Neuronal stem cell (in vitro differentiated cells): ENCODE results near the gene CCDC159. TPM values are rescaled to one million over a fixed set of nuclear protein-coding genes. Genes with fewer than 3 reads are reported as not detected.
A peak's percentile ranks its signal among the peaks of the same experiment; 100 is the strongest.

ENCODE experiments used
- DNase-seq: peaks from one replicate; pipeline ENCODE4 v3.0.0-alpha.2; 2013; ENCODE audit warnings: low spot score
- H2AFZ ChIP-seq: one replicate; pipeline ENCODE4 v1.6.1; 2013; ENCODE audit warnings: mild to moderate bottlenecking, low read length, inconsistent platforms
- H2AK5ac ChIP-seq: 2 replicates; pipeline ENCODE4 v1.6.1; 2013; ENCODE audit warnings: low read depth, mild to moderate bottlenecking, inconsistent platforms, low read length, moderate library complexity, mixed read lengths
- H2BK120ac ChIP-seq: 2 replicates; pipeline ENCODE4 v1.6.1; 2013; ENCODE audit warnings: low read depth, mild to moderate bottlenecking, inconsistent platforms, low read length, moderate library complexity, mixed read lengths
- H2BK12ac ChIP-seq: one replicate; pipeline ENCODE4 v1.6.1; 2013; ENCODE audit warnings: low read length, inconsistent platforms
- H2BK15ac ChIP-seq: 2 replicates; pipeline ENCODE4 v1.6.1; 2013; ENCODE audit warnings: mild to moderate bottlenecking, low read length, inconsistent platforms, mixed read lengths
- H2BK5ac ChIP-seq: one replicate; pipeline ENCODE4 v1.6.1; 2013; ENCODE audit warnings: inconsistent platforms, mild to moderate bottlenecking, low read length, moderate library complexity
- H3K14ac ChIP-seq: one replicate; pipeline ENCODE4 v1.6.1; 2013; ENCODE audit warnings: low read length, inconsistent platforms
- H3K18ac ChIP-seq: 2 replicates; pipeline ENCODE4 v1.6.1; 2013; ENCODE audit warnings: low read length, inconsistent platforms
- H3K23ac ChIP-seq: 2 replicates; pipeline ENCODE4 v1.6.1; 2013; ENCODE audit warnings: low read depth, mild to moderate bottlenecking, mixed read lengths, low read length, inconsistent platforms; ENCODE audit not compliant: poor library complexity
- H3K27ac ChIP-seq: replicated peaks from 3 replicates; pipeline ENCODE4 v1.5.1; 2013; ENCODE audit warnings: low read length, inconsistent platforms
- H3K27me3 ChIP-seq, 3 experiments: 2 replicates each; pipeline ENCODE4 v1.6.1; 2013; ENCODE audit warnings: low read length in 3 of 3, mild to moderate bottlenecking in 2 of 3, inconsistent platforms in 1 of 3, low read depth in 1 of 3, mixed read lengths in 1 of 3, moderate library complexity in 1 of 3; ENCODE audit not compliant: control insufficient read depth in 3 of 3, insufficient read depth in 3 of 3
- H3K36me3 ChIP-seq, 2 donors: replicated peaks in 1 of 2; 2 replicates each; pipeline ENCODE4 v1.6.1; 2013; ENCODE audit warnings: low read length in 2 of 2; ENCODE audit not compliant: control insufficient read depth in 2 of 2, insufficient read depth in 2 of 2
- H3K4ac ChIP-seq: 2 replicates; pipeline ENCODE4 v1.6.1; 2013; ENCODE audit warnings: inconsistent platforms, mild to moderate bottlenecking, low read length, moderate library complexity
- H3K4me1 ChIP-seq, 2 donors: 1 replicate in 1 of 2; 2 replicates in 1 of 2; pipeline ENCODE4 v1.6.1; 2013; ENCODE audit warnings: low read length in 2 of 2, low read depth in 1 of 2; ENCODE audit not compliant: control insufficient read depth in 2 of 2, insufficient read depth in 1 of 2
- H3K4me2 ChIP-seq: one replicate; pipeline ENCODE4 v1.6.1; 2013; ENCODE audit warnings: mild to moderate bottlenecking, low read length, inconsistent platforms; ENCODE audit not compliant: insufficient read depth, poor library complexity, severe bottlenecking
- H3K4me3 ChIP-seq, 2 donors: 2 replicates each; pipeline ENCODE4 v1.5.1; 2013; ENCODE audit warnings: low read length in 2 of 2, mild to moderate bottlenecking in 2 of 2, inconsistent platforms in 1 of 2, moderate library complexity in 1 of 2
- H3K79me1 ChIP-seq: one replicate; pipeline ENCODE4 v1.6.1; 2013; ENCODE audit warnings: low read depth, mild to moderate bottlenecking, inconsistent platforms, low read length, moderate library complexity
- H3K9ac ChIP-seq: one replicate; pipeline ENCODE4 v1.6.1; 2013; ENCODE audit warnings: mild to moderate bottlenecking, low read depth, low read length, inconsistent platforms; ENCODE audit not compliant: poor library complexity
- H3K9me3 ChIP-seq, 2 donors: replicated peaks in 1 of 2; 2 replicates each; pipeline versions ENCODE3 to v1.6.1; 2013; ENCODE audit warnings: low read length in 2 of 2, mild to moderate bottlenecking in 2 of 2, inconsistent platforms in 1 of 2, low read depth in 1 of 2, mixed read lengths in 1 of 2, moderate library complexity in 1 of 2; ENCODE audit not compliant: control insufficient read depth in 2 of 2, insufficient read depth in 1 of 2
- H4K8ac ChIP-seq: one replicate; pipeline ENCODE4 v1.6.1; 2013; ENCODE audit warnings: low read depth, mild to moderate bottlenecking, inconsistent platforms, low read length, moderate library complexity
- H4K91ac ChIP-seq: one replicate; pipeline ENCODE4 v1.6.1; 2013; ENCODE audit warnings: low read length, low read depth, mild to moderate bottlenecking, inconsistent platforms; ENCODE audit not compliant: poor library complexity
- WGBS, 2 donors: extraction: QIAGEN DNeasy Blood & Tissue Kit; methylation state at CpG; one replicate each; pipeline ENCODE4 v1.1.7; 2013; ENCODE audit warnings: missing lambda C conversion rate in 2 of 2, mixed read lengths in 1 of 2; ENCODE audit not compliant: insufficient read length in 2 of 2, insufficient replicate concordance in 1 of 2; ENCODE audit errors: extremely low coverage in 2 of 2; 5-methylcytosine and 5-hydroxymethylcytosine counted together
- polyA plus RNA-seq, 2 experiments: library from polyadenylated mRNA; stranded (reverse); fragments of 200-250 nt; gene quantifications; one replicate each; pipeline ENCODE4 v1.2.3, GENCODE V29; 2013

The CCDC159 gene, protein sequence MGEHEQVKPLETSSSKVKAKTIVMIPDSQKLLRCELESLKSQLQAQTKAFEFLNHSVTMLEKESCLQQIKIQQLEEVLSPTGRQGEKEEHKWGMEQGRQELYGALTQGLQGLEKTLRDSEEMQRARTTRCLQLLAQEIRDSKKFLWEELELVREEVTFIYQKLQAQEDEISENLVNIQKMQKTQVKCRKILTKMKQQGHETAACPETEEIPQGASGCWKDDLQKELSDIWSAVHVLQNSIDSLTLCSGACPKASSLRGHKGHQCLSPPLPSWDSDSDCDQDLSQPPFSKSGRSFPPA
- polyA plus RNA-seq (2013, experiment 1 of 2): 5.4 TPM
- polyA plus RNA-seq (2013, experiment 2 of 2): 4.5 TPM

DNA sequence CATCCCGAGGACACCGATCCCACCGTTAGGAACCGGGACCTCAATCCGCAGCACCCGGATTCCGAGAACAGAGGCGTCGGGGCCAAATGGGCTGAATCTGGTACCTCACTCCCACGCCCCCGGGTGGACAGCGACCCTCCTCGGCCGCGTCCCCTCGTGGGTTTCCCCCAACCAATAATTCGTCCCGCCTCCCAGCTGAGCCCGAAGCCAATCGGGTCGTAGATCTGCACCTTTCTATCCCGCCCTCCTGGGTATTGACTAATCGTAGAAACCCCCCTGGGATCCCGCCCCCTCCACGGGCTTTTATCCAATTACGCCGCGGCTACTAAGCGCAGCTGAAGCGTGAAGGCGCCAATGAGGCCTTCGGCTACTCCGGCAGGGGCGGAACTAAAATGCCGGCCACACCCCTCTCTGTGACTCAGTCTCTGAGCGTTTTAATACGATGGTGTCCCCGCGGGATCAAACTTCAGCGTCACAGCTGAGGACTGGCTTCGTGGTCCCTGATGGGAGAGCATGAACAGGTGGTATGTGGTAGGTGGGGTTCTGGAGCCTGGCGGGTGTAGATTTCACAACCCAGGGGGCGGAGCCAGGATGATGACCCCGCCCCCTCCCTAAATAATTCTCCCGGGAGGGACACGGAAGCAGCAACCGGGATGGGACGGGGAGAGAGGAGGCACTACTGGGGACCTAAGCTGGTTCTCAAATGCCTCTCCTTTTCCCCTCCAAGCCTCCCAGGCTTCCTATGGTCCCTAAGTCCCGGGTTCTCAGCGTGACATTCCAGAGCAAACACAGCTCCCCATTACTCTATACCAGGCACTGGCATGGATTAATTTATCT lies at the start of gene CCDC159, which contains the start of gene TMEM205:
Gene CCDC159, plus strand, starts transcription at position 416 of the 837 bp plus-strand sequence. Its CDS starts 88 bp downstream, at position 504.
Gene TMEM205, minus strand, starts transcription at position 165 of the 837 bp plus-strand sequence. CDS start 649 bp downstream, outside the sequence.
- H2AK5ac ChIP-seq: no peak within 1 kb of the TSS
- H3K36me3 ChIP-seq: peaks cover 2 to 5% of the 10 kb centered on the region in 2 donors
- H3K27ac ChIP-seq: peak within 1 kb of the TSS; percentile 64
- peak within 1 kb of the TSS; percentile 58 to 89 for H3K4me3 ChIP-seq
- H3K9me3 ChIP-seq: peaks cover 8 to 12% of the 10 kb centered on the region in 2 donors
- H2BK120ac ChIP-seq: no peak within 1 kb of the TSS
- H3K4me1 ChIP-seq: peaks cover 8 to 9% of the 10 kb centered on the region in 2 donors
- H2BK12ac ChIP-seq: peak within 1 kb of the TSS; percentile 50
- H3K23ac ChIP-seq: no peak within 1 kb of the TSS
- H3K14ac ChIP-seq: no peak within 1 kb of the TSS
- no peak within 1 kb of the TSS for H2BK15ac ChIP-seq
- peak within 1 kb of the TSS; percentile 89 for H2AFZ ChIP-seq
- H4K8ac ChIP-seq: no peak within 1 kb of the TSS
- H3K18ac ChIP-seq: peak within 1 kb of the TSS; percentile 93
- H3K4me2 ChIP-seq: peak within 1 kb of the TSS; percentile 56
- no peaks in the 10 kb centered on the region for H3K79me1 ChIP-seq
- H3K4ac ChIP-seq: no peak within 1 kb of the TSS
- no peaks in the 10 kb centered on the region for H3K27me3 ChIP-seq
- peak; percentile 98 for DNase-seq
- no peak within 1 kb of the TSS for H2BK5ac ChIP-seq
- H4K91ac ChIP-seq: no peak within 1 kb of the TSS
- WGBS, 2 donors: no CpG with 5 or more reads among the region's 50 CpGs
- H3K9ac ChIP-seq: peak within 1 kb of the TSS; percentile 77

DNA sequence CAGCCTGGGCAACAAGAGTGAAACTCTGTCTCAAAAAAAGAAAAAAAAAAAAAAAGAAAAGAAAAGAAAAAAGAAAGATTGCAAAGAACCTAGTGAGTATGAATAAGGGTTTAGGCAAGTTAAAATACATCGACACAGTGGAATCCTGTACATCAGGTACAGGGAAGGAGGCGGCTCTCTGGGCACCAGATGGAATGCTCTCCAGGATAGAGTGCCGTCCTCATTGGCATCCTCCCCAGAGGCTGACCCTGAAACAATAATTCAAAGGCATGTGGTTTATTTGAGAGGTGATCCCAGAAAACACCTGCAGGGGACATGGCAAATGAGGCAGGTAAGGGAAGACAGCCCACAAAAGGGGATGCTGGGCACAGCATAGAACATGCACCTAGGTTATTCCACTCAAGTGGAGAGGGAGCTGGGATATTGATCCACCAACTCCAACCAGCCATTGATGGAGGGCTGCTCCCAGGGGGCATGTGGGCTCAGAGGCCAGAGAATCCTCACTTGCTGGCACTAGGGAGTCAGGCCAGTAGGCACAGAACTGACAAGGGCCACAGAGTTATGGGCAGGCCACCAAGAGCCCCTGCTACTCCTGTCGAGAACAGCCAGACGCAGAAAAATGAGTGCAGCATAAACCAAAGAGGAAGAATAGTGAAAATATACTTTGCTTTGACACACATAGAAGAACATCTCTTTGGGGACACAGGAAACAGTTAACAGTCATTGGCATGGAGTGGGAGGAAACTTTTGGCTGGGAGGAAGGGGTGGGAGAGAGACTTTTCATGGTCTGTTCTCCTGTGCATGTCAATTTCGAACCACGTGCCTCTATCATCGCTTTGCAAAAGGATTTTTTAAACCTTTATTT lies 46.1 kb upstream of the CCDC159 start:
- Histone ChIP-seq H3K4me3 (no peak overlapping the region), H4K8ac (no peak overlapping the region), H2BK15ac (no peak overlapping the region), H2BK12ac (no peak overlapping the region), H3K9ac (no peak overlapping the region), H2BK5ac (no peak overlapping the region), H3K23ac (no peak overlapping the region), H2AK5ac (no peak overlapping the region), H3K27ac (no peak overlapping the region), H3K14ac (no peak overlapping the region), H4K91ac (no peak overlapping the region), H2AFZ (no peak overlapping the region), H3K27me3 (peaks cover 0 to 13% (median 2%) of the 10 kb centered on the region in 3 experiments), H3K4me2 (no peak overlapping the region), H3K4ac (no peak overlapping the region), H3K4me1 (no peaks in the 10 kb centered on the region), H2BK120ac (no peak overlapping the region), H3K9me3 (peaks cover 2 to 3% of the 10 kb centered on the region in 2 donors), H3K18ac (no peak overlapping the region), H3K36me3 (no peaks in the 10 kb centered on the region), H3K79me1 (no peaks in the 10 kb centered on the region)
- DNase-seq: no peak
- WGBS, 2 donors: no CpG with 5 or more reads among the region's 8 CpGs

DNA sequence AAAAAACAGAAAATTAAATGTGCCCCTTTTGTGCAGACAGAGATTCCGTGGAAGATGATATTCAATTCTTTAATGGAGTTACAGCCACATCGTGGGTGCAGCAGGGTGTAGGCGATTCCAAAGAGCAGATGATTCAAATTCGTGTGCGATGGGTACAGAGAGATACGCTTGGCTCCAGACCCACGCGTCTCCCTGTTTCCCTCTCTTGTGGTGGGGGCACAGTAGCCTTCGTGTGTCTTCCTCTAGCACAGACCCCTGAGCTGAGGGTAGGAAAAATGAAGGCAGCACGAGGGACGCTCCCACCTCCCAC lies 45.6 kb upstream of the CCDC159 start:
- peaks cover 2 to 3% of the 10 kb centered on the region in 2 donors for H3K9me3 ChIP-seq
- no peak for DNase-seq
- no peak overlapping the region for H3K18ac ChIP-seq
- H3K4me2 ChIP-seq: no peak overlapping the region
- H2BK12ac ChIP-seq: no peak overlapping the region
- no peak overlapping the region for H3K14ac ChIP-seq
- no peak overlapping the region for H4K8ac ChIP-seq
- H3K9ac ChIP-seq: no peak overlapping the region
- H3K27me3 ChIP-seq: peaks cover 0 to 13% (median 2%) of the 10 kb centered on the region in 3 experiments
- WGBS, 2 donors: no CpG with 5 or more reads among the region's 11 CpGs
- no peak overlapping the region for H2BK5ac ChIP-seq
- no peaks in the 10 kb centered on the region for H3K79me1 ChIP-seq
- H3K36me3 ChIP-seq: no peaks in the 10 kb centered on the region
- no peak overlapping the region for H2BK120ac ChIP-seq
- H3K23ac ChIP-seq: no peak overlapping the region
- no peak overlapping the region for H3K27ac ChIP-seq
- H2AFZ ChIP-seq: no peak overlapping the region
- peak overlapping the region in 1 of 2 donors; percentile 57 for H3K4me3 ChIP-seq
- no peak overlapping the region for H2AK5ac ChIP-seq
- H4K91ac ChIP-seq: no peak overlapping the region
- H2BK15ac ChIP-seq: no peak overlapping the region
- no peaks in the 10 kb centered on the region for H3K4me1 ChIP-seq
- H3K4ac ChIP-seq: no peak overlapping the region
